GM19023 (cell line): ENCODE measurements around the gene CCS.
"Not testable (repeated sequence)": the region's sequence is repeated elsewhere in the genome, so short reads cannot be mapped to it uniquely, and the experiment has no call there.

Experiments
- ATAC-seq: cut with Tn5 transposase; IDR thresholded peaks from one replicate; pipeline ENCODE4 v1.9.1; 2021; ENCODE audit warnings: mild to moderate bottlenecking, moderate library complexity; ENCODE audit not compliant: unreplicated experiment

The CCS gene, protein sequence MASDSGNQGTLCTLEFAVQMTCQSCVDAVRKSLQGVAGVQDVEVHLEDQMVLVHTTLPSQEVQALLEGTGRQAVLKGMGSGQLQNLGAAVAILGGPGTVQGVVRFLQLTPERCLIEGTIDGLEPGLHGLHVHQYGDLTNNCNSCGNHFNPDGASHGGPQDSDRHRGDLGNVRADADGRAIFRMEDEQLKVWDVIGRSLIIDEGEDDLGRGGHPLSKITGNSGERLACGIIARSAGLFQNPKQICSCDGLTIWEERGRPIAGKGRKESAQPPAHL

DNA sequence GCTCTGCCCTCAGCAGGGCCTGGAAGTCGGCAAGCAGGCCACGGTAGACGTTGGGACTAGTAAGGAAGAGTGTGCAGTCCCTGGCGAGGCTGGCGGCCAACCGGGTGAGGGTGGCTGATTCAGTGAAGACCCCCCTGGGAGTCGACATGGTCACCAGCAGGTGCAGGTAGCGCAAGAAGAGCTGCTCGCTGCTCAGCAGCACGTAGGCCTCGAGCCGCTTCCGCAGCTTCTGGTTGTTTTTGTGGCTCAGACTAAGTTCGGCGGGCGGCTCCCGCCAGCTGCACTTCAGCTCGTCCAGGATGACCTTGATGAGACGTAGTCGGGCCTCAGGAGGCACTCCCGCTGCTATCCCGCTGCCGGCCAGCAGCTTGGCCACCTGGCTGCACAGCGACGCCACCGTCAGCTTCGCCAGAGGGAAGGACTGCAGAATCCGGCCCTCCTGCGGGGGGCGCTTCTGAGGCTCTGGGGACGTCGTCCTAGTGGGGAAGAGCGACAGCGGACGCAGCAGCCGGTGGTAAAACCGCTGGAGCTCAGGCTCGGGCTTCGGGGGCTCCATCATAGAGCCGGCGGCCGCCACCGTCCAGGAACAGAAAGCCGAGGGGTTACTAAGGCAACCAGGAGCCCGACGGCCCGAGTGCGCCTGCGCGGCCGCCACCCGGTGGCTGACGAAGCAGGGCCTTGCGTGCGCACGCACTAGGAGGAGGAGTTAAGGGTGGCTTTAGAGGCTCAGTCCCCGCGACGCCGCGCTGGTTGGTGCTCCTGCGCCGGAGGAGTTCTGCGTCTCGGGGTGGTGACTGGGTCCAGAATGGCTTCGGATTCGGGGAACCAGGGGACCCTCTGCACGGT is at the start of gene CCS, which contains the start of gene CCDC87:
TSS of gene CCS (plus strand) at position 729 of the 846 bp plus-strand sequence. CDS start at position 806, 77 bp downstream.
TSS of gene CCDC87 (minus strand) at position 607 of the 846 bp plus-strand sequence. CDS start at position 559, 48 bp downstream.
- peak; percentile 95 for ATAC-seq

DNA sequence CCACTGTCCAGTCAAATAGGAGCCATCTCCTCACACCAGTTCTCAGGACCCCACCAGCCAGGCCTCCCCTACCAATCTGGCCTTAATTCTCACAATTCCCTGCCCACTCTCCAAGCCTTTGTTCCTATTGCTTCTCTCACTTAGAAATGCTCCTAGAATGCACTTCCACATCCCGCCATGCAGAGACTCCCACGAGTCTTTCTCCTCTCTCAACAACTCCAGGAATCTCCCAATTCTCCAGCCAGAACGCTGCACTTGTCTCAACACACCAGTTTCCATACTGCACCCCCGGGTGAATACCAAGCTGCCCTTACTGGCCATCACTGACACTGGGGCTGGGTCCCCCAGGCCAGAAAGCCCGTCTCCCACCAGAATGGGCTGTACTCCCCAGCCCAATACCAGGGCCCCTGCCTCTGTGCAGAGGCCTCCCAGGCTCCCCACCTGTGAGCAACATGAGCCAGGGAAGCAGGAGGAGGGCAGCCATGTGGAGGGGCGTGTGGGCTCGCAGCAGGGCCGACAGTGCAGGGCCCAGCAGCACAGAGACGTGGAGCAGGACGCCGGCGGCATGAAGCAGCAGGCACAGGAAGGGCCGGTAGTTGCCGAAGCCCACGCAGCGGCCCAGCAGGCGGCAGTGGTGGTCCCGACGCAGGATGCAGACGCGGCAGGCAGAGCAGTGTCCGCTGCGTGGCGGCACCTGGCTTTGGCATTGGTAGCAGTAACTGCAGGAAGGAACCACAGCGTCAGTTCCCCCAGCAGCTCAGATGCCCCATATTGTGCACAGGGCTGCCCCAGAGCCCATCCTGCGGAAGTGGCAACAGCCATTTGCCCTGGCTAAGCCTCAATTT is 49.5 kb upstream of the CCS start:
- no peak for ATAC-seq

DNA sequence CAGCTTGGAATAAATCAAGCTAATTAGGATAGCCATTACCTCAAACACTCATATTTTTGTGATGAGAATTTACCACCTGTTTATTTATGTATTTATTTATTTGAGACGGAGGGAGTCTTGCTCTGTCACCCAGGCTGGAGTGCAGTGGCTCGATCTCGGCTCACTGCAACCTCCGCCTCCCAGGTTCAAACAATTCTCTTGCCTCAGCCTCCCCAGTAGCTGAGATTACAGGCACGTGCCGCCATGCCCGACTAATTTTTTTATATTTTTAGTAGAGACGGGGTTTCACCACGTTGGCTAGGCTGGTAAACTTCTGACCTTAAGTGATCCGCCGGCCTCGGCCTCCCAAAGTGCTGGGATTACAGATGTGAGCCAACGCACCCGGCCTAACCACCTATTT is 48.0 kb upstream of the CCS start:
- ATAC-seq: not testable (repeated sequence)

DNA sequence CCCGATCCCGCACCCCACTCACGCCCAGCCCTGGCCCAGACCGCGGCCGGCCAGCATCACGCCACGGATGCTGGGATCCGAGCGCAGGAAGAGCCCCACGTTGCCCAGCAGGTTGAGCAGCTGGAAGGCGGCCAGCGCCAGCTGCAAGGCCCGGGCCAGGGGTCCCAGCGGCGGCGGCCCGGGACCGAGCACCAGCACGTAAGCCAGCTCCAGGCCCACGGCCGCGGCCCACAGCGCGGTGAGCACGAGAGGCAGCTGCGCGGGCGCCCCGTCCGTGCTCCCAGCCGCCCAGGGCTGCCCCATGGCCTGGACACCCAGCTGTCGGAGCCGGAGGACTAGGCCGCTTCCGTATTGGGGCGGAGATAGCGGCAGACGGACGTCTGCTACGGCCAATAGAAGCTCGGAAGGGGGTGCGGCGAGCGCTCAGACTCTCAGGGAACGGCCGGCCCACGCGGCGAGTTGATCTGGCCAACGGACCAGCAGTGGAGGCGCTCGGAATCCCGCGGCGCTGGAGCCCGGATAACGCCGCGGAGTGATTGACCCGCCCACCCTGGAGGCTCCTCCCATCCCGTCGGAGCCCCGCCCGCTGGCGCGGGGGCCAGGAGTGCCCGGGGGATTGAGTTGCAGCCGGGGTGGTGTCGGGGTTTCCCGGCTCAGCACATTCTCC is 47.2 kb upstream of the CCS start, which contains the start of gene ZDHHC24:
TSS of gene ZDHHC24 (minus strand) at position 348 of the 667 bp plus-strand sequence. CDS start at position 303, 45 bp downstream.
- peak; percentile 83 for ATAC-seq

DNA sequence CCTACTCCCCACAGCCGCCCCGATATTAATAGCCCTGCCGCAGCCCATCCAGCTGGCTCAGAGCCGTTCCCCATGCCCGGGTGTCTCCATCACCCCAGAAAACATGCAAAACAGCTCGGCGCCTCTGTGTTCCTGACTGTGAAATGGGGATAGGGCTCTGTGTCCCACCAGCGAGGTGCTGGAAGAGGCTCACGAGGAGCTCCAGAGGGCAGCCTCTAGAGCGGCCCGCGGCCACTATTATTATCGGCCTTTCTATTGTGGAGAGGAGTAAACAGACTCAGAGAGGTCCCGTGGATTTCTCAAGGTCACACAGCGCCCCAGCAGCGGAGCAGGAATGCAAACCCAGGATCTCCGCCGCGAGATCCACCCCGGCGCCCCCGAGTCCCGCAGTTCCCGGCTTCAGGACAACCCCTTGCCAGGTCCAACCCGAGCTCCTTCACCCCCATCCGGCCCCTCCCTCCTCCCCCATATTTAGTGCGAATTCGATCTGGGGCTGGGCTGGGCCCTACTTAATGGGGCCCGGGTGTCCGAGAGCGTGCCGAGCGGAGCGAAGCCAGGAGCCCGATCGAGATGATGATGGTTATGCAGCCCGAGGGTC is 46.5 kb upstream of the CCS start, which contains the start of gene ACTN3:
TSS of gene ACTN3 (plus strand) at position 536 of the 598 bp plus-strand sequence. CDS start at position 571, 35 bp downstream.
- no peak for ATAC-seq

DNA sequence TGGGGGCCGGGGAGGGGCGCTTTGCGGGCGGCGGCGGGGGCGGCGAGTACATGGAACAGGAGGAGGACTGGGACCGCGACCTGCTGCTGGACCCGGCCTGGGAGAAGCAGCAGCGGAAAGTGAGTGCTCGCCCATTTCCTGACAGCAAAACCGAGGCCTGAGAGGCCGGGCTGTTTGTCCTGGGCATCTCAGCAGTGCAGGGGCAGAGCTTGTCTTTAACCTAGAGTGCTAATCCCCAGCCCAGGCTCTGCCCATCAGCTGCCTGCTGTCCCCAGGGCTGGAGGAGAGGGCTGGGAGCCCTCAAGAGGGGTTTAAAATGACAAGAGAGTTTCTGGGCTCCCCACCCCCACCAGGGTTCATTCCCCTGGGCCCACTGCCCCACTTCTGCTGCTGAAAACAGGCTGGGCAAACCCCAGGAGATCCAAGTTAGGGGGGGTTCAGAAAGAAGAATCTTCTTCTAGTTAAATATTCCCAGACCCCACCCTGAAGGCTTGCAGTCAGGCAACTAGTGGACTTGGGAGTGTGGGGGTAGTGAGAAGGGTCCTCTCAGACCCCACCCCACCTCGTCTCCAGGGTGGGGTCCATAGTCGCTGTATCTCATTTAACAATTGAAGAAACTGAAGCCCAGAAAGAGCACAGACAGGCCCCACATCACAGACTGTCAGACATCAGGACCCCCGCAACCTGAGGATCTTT is 45.9 kb upstream of the CCS start:
- no peak for ATAC-seq

DNA sequence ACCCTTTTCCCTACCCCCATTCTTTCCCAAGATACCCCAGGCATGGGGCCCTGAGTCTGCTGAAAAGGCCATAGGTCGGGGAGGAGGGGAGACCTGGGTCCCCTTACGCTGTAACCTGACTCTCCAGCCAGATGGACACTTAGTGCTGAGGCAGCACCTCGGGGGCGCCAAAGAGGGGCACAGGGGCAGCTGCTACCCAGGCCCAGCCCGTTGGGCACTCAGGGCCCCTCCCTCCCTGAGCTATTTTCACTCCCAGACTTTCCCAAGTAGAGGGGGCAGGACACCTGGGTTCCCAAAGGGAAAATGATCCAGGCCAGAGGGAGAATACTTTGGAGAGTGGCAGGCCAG is 45.3 kb upstream of the CCS start:
- ATAC-seq: no peak

DNA sequence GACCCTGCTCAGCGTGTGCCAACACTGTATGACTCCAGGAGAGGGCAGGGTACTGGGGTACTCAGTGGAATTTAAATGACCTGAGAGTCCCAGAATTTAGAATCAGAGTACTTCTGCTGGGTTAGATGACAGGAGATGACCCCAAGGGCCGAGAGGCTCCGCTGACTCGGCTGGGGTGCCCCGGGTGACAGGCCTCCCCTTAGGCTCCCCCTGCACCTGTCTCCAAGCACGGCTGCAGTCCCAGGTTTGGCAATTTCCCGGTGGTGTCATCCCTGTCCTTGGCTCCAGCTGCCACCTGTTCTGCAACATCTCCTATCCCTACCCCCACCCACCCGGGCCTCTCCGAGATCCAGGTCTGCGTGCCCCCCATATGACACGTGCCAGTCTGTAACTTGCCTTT is 44.9 kb upstream of the CCS start:
- no peak for ATAC-seq

DNA sequence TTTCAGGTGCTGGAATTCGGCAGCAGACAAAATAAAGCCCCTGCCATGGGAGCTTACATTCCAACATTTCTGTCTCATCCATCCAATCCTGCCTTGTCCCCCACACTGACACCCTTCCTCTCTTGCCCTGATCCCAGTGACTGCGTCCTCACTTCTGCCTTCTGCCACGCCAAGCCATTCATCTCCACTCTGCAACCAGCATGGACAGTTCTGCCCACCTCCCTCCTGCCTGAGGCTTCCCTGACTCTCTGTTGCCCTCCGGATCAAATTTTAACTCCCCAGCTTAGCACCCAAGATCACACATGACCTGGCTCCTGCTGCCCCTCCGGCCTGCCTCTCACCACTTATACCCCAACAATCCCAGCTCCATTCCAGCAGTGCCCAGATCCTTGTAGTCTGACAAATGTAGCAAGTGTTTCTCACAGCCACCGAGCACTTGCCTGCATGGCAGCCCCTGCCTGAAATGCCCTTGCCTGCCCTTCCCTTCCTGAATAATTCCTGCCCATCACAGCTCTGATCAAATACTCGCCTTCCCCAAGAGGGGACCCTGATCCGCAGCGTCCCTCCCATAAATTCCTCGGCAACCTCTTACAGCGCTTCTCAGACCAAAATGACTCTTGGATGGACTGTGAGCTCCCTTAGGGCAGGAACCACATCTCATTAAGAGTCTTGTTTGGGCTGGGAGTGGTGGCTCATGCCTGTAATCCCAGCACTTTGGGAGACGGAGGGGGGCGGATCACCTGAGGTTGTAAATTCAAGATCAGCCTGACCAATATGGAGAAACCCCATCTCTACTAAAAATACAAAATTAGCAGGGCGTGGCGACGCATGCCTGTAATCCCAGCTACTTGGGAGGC is 44.0 kb upstream of the CCS start:
- no peak for ATAC-seq

DNA sequence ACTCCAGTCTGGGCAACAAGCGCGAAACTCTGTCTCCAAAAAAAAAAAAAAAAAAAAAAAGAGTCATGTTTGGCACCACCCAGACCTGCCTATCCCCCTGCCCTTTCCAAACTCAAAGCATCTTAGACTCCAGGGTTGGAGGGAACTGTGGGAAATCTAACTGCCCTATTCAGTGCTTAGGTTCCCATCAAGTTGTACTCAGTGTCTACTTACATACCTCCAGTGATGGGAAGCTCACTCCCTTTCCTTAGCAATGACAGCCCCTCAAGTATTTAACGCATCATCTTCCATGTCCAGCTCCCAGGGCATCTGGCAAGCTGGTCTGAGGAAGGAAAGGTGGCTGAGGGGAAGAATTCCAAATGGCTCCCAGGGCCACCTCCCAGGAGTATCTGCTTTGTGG is 43.3 kb upstream of the CCS start:
- ATAC-seq: no peak

DNA sequence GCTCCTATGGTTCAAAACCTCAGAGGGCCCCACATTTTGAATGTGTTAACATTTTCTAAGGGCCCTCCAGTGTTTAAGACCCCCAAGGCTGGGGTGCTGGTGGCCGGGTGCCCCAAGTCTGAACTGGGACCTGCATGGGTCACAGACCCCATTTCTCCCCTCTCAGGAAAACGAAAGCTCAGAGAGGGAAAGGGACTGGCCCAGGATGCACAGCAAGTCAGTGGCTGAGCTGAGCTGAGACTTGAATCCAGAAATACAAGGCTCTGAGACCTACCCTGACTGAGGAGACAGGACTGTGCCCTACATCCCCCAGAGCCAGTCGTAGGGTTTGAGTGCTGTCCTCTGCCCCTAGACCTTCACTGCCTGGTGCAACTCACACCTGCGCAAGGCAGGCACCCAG is 42.1 kb upstream of the CCS start:
- no peak for ATAC-seq

DNA sequence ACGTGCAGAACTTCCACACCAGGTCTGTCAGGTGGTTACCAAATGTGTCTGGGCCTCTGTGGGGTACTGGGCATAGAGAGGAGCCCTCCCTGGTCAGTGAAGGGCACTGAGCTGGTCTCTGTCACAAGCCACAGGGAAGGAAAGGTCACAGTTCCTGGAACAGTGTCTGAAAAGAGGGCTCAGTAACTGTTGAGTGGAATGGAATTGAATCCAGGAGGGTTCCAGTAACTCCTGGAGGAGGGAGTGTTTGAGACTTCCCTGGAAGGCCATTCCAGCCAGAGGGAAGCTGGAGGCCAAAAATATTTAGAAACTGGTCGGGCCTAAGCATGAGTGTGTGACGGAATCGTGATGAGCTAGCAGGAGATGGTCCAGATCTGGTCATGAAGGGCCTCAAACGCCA is 38.4 kb upstream of the CCS start:
- ATAC-seq: no peak

DNA sequence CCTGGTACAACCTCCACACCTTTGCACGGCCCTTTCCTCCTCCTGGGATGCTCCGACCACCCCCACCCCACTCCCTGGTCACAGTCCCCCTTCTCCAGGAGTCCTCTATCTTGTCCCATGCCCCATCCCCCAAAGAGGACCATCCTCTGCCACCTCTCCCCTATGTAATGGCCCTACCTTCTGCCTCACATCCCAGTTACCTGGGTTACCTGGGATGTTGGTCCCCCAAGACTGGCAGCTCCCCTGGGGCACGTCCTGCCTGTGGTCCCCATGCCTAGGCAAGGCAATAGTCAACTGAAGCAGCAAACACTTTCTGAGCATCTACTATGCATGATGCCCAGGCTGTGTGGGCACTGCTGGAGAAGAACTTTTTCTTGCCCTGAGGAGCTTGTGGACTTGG is 37.6 kb upstream of the CCS start:
- no peak for ATAC-seq

DNA sequence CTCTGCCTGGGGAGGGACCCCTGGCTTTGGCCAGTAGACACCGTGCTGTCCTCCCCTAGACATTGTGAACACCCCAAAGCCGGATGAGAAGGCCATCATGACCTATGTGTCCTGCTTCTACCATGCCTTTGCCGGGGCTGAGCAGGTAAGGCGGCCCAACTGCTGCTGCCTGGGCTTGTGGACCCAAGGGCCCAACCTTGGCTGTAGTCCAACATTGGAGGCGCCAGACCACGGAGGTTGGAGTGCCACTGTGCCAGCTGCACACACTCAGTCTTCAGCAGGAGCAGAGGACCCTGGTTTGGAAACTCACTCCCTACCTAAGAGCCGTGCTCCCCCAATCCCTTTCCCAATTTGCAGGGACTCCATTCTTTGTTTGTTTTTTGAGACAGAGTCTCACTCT is 36.9 kb upstream of the CCS start:
- ATAC-seq: no peak

DNA sequence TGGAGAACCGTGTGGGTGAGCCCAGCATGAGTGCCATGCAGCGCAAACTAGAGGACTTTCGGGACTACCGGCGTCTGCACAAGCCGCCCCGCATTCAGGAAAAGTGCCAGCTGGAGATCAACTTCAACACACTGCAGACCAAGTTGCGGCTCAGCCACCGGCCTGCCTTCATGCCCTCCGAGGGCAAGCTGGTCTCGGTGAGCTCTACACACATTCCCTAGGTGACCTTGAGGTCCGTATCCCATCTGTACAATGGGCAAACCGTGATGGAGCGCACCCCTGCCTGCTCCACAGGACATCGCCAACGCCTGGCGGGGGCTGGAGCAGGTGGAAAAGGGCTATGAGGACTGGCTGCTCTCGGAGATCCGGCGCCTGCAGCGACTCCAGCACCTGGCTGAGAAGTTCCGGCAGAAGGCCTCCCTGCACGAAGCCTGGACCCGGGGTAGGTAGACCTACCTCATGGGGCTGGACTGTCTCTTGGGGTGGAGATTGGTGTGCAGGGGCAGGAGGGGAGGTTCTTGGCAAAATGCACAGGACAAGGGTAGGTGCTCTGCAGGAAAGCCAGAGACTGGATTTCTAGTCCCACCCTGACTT is 35.2 kb upstream of the CCS start:
- ATAC-seq: no peak

DNA sequence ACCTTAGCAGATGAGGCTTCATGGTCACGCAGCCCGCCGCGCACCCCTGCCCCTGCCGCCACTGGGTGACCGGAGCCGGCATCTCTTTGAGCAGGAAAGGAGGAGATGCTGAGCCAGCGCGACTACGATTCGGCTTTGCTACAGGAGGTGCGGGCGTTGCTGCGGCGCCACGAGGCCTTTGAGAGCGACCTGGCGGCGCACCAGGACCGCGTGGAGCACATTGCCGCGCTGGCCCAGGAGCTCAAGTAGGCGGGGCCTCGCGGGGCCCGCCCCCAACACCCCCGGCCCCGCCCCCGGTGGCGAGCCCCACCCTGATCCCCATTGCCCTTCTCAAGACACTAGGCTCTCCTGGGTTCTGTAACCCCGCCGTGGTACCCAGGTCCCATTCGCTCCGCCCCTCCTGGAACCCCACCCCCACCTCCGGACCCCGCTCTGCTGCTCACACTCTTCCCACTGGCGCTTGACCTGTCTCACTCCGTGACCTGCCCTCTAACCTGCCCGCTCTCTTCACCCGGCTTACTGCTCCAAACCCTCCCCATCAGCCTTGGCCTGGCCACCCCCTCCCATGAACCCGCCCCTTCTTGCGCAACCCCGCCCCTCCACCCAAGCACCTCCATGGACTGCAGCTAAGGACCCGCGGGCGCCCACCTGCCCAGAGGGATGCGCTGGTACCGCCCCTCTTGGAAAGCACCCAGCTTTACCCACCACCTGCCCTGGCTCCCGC is 33.7 kb upstream of the CCS start:
- no peak for ATAC-seq

DNA sequence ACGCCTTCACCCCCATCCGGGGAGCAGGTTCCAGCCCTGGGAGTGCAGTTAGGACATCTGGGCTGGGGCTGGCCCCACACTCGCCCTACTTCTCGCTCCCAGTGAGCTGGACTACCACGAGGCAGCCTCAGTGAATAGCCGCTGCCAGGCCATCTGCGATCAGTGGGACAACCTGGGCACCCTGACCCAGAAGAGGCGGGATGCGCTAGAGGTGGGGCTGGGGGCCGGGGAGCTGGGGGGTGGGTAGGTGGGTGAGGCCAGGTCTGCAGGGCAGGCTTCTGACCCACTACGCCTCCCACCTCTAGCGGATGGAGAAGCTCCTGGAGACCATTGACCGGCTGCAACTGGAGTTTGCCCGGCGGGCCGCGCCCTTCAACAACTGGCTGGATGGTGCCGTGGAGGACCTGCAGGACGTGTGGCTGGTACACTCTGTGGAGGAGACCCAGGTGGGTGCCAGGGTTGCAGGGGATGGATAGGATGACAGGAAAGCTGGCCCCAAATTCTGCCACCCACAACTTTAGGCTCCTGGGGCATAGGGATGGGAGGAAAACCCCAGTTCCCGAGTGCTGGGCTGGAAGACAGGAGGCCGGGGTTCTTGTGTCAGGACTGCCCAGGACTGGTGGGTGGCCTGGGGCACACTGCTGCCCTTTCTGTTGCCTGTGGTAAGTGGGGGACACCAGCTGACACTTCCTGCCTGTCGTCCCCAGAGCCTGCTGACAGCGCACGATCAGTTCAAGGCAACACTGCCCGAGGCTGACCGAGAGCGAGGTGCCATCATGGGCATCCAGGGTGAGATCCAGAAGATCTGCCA is 32.9 kb upstream of the CCS start:
- no peak for ATAC-seq
